ENCODE data around the gene SDC4.
"Not testable (repeated sequence)": the region's sequence is repeated elsewhere in the genome, so short reads cannot be mapped to it uniquely, and the experiment has no call there.

Gene SDC4

GRCh38 chr20:45358282-45359068 lies 10.3 kb upstream of the SDC4 start:
- TF ChIP-seq ZNF274 (IDR thresholded peaks at IDR 0.05; ENCODE audit: low read depth, low read length) = no peak
- H3K4me3 ChIP-seq (ENCODE audit: low read length) = no peak overlapping the region

GRCh38 chr20:45355209-45356084 lies 7.2 kb upstream of the SDC4 start:
- TF ChIP-seq ZNF274 (IDR thresholded peaks at IDR 0.05; ENCODE audit: low read depth, low read length) = no peak
- no peak overlapping the region for H3K4me3 ChIP-seq (ENCODE audit: low read length)

GRCh38 chr20:45354423-45355208 lies 6.4 kb upstream of the SDC4 start:
- TF ChIP-seq ZNF274 (IDR thresholded peaks at IDR 0.05; ENCODE audit: low read depth, low read length) = no peak
- H3K4me3 ChIP-seq (ENCODE audit: low read length) = no peak overlapping the region

GRCh38 chr20:45353746-45354145 lies 5.5 kb upstream of the SDC4 start:
- no peak overlapping the region for H3K4me3 ChIP-seq (ENCODE audit: low read length)

GRCh38 chr20:45352729-45353128 lies 4.5 kb upstream of the SDC4 start:
- no peak for TF ChIP-seq ZNF274 (IDR thresholded peaks at IDR 0.05; ENCODE audit: low read depth, low read length)
- H3K4me3 ChIP-seq (ENCODE audit: low read length) = no peak overlapping the region

More at GRCh38 chr20:45353746-45354145, 5.5 kb upstream of the SDC4 start:
- TF ChIP-seq ZNF274 (IDR thresholded peaks at IDR 0.05; ENCODE audit: low read depth, low read length) = no peak

GRCh38 chr20:45350795-45351194 lies 2.6 kb upstream of the SDC4 start:
- not testable (repeated sequence) for H3K4me3 ChIP-seq (ENCODE audit: low read length)

- H3K4me3 ChIP-seq (ENCODE audit: low read length) = no peak overlapping the region
These were observed 2.0 kb upstream of the SDC4 start for GRCh38 chr20:45350217-45350616.

GRCh38 chr20:45347297-45347935 lies 808 bp downstream of the SDC4 start:
- H3K4me3 ChIP-seq (ENCODE audit: low read length) = peak overlapping the region; percentile 51; the same call in 1 of the 2 replicates
- no peak for TF ChIP-seq ZNF274 (IDR thresholded peaks at IDR 0.05; ENCODE audit: low read depth, low read length)

More at GRCh38 chr20:45350217-45350616, 2.0 kb upstream of the SDC4 start:
- TF ChIP-seq ZNF274 (IDR thresholded peaks at IDR 0.05; ENCODE audit: low read depth, low read length) = no peak

- no peak overlapping the region for H3K4me3 ChIP-seq (ENCODE audit: low read length)
- no peak for TF ChIP-seq ZNF274 (IDR thresholded peaks at IDR 0.05; ENCODE audit: low read depth, low read length)
These were observed 1.4 kb downstream of the SDC4 start for GRCh38 chr20:45346851-45347250.

GRCh38 chr20:45346291-45346718 lies 1.9 kb downstream of the SDC4 start:
- no peak overlapping the region for H3K4me3 ChIP-seq (ENCODE audit: low read length)
- TF ChIP-seq ZNF274 (IDR thresholded peaks at IDR 0.05; ENCODE audit: low read depth, low read length) = no peak

GRCh38 chr20:45345104-45345936 lies 2.9 kb downstream of the SDC4 start:
- no peak for TF ChIP-seq ZNF274 (IDR thresholded peaks at IDR 0.05; ENCODE audit: low read depth, low read length)
- no peak overlapping the region for H3K4me3 ChIP-seq (ENCODE audit: low read length)

- TF ChIP-seq ZNF274 (IDR thresholded peaks at IDR 0.05; ENCODE audit: low read depth, low read length) = no peak
- no peak overlapping the region for H3K4me3 ChIP-seq (ENCODE audit: low read length)
These were observed 3.9 kb downstream of the SDC4 start for GRCh38 chr20:45344168-45344860.

Measured in GM08714 (cell line).